Measurements from ENCODE around the gene CALML3.

Gene CALML3

DNA sequence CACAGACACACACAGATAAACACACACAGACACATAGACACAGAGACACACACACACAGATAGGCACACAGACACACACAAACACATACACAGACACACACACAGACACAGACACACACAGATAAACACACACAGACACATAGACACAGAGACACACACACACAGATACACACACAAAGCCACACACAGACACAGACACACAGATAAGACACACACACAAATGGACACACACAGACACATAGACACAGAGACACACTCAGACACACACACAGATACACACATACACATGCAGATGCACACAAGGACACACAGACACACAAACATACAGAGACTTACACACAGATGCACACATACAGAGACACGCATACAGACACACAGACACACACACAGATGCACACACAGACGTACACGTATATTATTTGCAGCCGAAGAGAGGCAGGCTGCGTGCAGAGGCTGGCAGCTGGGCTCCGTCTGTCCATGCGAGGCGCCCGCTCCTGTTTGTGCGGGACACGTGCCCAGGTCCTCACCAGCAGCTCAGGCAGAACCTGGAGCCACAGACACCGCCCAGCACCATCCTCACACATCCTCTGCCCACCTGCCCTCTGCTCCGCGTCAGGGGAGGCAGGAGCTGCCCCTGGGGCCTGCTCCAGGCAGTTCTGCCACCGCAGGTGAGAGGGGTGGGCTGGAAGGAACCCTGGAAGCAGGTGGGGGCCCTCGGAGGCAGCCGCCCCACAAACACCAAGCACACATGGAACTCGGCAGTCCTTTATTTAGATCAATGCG is 26.6 kb upstream of the CALML3 start:
- no peak for TF ChIP-seq POLR2A (IDR thresholded peaks at IDR 0.05; ENCODE audit: low read depth, low read length)
- FAIRE-seq (no peak), DNase-seq (ENCODE audit: insufficient read length, low spot score) (no peak)

GRCh38 chr10:5498791-5499492 is 25.8 kb upstream of the CALML3 start:
- no peak for TF ChIP-seq POLR2A (IDR thresholded peaks at IDR 0.05; ENCODE audit: low read depth, low read length)
- FAIRE-seq (no peak), DNase-seq (ENCODE audit: insufficient read length, low spot score) (no peak)

- no peak for TF ChIP-seq POLR2A (IDR thresholded peaks at IDR 0.05; ENCODE audit: low read depth, low read length)
- DNase-seq (ENCODE audit: insufficient read length, low spot score) (no peak), FAIRE-seq (no peak)
Observed at GRCh38 chr10:5499493-5500140, 25.1 kb upstream of the CALML3 start, which contains the start of gene CALML5. Gene CALML5, minus strand, starts transcription at chr10:5499570. Its CDS starts 132 bp downstream, at chr10:5499438.

DNA sequence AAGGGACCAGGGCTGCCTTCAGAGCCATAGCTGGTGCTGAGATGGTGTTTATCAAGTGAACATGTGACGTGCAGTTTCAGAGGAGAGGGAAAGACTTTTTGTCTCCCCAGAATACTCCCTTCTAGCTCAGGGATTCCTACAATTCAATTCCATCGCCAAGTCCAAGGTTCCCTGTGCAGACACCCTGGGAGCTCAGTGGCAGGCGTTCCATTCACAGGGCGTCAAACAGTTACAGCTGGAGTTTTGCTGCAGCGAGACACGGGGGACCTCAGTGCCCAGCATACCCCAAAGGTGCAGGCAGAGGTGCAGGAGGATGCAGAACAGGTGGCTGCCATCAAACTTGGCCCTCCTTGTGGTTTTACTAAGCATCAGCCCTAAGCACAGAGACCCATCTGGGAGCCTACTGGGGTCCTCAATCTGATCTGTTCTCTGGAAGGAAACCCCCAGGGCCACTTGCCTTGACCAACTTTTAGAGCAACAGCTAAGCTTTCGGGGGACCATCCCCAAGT is 24.5 kb upstream of the CALML3 start:
- FAIRE-seq, result no peak
- no peak for DNase-seq (ENCODE audit: insufficient read length, low spot score)
- TF ChIP-seq POLR2A (IDR thresholded peaks at IDR 0.05; ENCODE audit: low read depth, low read length), result no peak

DNA sequence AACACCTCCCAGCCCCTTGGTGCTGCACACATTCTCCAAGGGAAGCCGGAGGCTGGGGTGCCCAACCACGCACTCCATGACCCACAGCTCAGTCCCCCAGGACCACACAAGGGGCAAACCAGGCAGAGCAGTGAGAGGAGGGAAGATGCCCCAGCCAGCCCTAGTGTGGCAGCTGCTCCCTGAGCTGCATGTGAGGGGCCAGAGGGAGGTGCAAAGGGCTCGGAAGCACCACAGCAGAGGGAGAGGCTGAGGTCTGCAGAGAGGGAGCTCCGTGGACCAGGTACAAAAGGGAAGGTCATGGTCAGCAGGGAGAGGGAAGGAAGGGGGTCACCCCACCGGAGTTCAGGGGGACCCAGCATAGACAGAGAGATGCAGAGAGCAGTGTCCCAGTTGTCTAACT is 23.9 kb upstream of the CALML3 start:
- DNase-seq (ENCODE audit: insufficient read length, low spot score) (no peak), FAIRE-seq (no peak)
- TF ChIP-seq POLR2A (IDR thresholded peaks at IDR 0.05; ENCODE audit: low read depth, low read length), result no peak

DNA sequence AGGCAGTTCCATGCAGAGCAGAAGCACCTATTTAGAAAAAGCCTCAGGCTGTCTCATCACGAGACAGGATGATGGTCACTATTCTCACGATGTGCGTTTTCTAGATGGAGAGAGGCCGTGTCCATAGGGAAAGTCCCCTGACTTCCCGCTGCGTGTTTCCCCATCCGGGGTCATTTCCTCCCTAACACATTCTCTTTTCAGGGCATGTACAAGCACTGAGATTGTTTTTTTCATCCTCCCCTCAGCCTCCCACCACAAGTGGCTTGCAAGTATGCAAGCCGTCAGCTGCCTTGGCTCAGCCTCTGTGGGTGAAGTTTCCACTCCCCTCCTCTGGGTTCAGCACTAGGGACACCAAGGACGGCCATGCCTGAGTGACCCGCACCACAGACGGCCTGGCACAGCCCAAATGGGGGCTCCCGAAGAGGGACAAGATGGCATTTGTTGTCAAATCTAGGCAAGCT is 22.7 kb upstream of the CALML3 start:
- DNase-seq (ENCODE audit: insufficient read length, low spot score) (no peak), FAIRE-seq (no peak)
- TF ChIP-seq POLR2A (IDR thresholded peaks at IDR 0.05; ENCODE audit: low read depth, low read length), result no peak

GRCh38 chr10:5502571-5503476 is 21.9 kb upstream of the CALML3 start:
- TF ChIP-seq POLR2A (IDR thresholded peaks at IDR 0.05; ENCODE audit: low read depth, low read length), result no peak

GRCh38 chr10:5503477-5503835 is 21.3 kb upstream of the CALML3 start:
- DNase-seq (ENCODE audit: insufficient read length, low spot score) (no peak), FAIRE-seq (no peak)
- TF ChIP-seq POLR2A (IDR thresholded peaks at IDR 0.05; ENCODE audit: low read depth, low read length), result no peak

More at GRCh38 chr10:5502571-5503476, 21.9 kb upstream of the CALML3 start:
- no peak for DNase-seq (ENCODE audit: insufficient read length, low spot score)
- no peak for FAIRE-seq

- FAIRE-seq, result no peak
- TF ChIP-seq POLR2A (IDR thresholded peaks at IDR 0.05; ENCODE audit: low read depth, low read length), result no peak
- no peak for DNase-seq (ENCODE audit: insufficient read length, low spot score)
Observed at GRCh38 chr10:5504146-5505072, 20.4 kb upstream of the CALML3 start.

- DNase-seq (ENCODE audit: insufficient read length, low spot score) (no peak), FAIRE-seq (no peak)
- no peak for TF ChIP-seq POLR2A (IDR thresholded peaks at IDR 0.05; ENCODE audit: low read depth, low read length)
Observed at GRCh38 chr10:5506246-5506645, 18.5 kb upstream of the CALML3 start.

DNA sequence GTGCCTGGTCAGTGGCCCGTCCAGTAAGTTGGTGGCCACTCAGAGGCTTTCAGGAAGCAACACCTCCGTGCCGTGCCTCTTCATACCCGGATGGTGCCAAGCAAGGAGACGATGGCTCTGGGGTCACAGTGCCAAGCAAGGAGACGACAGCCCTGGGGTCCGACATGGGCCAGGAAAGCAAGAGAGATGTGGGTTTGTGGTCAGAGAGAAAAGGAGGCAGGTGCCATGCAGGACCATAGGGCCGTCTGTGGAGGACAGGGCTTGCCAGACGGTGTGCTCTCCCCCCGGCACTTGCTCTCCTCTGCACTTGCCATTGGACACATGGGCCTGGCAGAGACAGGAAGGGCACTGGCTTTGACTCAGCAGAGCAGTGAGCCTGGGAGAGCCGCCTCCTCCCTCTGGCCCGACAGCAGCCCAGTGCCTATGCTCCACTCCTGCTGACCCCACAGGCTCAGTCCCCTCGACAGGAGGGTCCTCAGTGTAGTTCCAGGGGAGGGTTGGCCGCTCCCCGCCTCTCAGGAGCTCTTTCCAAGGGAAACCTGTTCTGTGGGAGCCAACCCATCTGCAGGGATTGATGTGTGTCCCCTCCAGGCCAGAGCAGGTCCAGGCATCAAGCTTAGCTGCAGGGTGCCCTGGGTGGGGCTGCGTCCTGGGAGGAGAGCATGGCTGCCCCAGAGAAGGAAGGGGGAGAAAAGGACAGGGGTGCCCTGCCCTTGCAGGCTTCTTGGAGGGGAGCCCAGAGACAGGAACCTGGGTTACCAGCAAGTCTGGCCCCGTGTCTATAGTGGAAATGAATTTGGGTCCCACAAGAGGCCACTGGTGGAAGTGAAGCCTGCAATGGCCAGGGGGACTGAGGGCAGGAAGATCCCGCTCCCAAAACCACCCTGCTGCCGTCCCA is 17.8 kb upstream of the CALML3 start:
- no peak for TF ChIP-seq POLR2A (IDR thresholded peaks at IDR 0.05; ENCODE audit: low read depth, low read length)
- DNase-seq (ENCODE audit: insufficient read length, low spot score), result peak; percentile 14
- no peak for FAIRE-seq
